HTR-8/SVneo (cell line): ENCODE measurements around the gene KIAA0753.
A peak's percentile ranks its signal among the peaks of the same experiment; 100 is the strongest.

Source experiments
- DNase-seq: peaks from one replicate; pipeline ENCODE4 v3.0.0; 2011; ENCODE audit warnings: low spot score, mixed read lengths; ENCODE audit not compliant: insufficient read length
- FAIRE-seq: peaks from 2 replicates; lab custom pipeline; 2011; peaks lifted over from hg19 to GRCh38; lab: Jason Lieb, UNC

Gene KIAA0753

DNA sequence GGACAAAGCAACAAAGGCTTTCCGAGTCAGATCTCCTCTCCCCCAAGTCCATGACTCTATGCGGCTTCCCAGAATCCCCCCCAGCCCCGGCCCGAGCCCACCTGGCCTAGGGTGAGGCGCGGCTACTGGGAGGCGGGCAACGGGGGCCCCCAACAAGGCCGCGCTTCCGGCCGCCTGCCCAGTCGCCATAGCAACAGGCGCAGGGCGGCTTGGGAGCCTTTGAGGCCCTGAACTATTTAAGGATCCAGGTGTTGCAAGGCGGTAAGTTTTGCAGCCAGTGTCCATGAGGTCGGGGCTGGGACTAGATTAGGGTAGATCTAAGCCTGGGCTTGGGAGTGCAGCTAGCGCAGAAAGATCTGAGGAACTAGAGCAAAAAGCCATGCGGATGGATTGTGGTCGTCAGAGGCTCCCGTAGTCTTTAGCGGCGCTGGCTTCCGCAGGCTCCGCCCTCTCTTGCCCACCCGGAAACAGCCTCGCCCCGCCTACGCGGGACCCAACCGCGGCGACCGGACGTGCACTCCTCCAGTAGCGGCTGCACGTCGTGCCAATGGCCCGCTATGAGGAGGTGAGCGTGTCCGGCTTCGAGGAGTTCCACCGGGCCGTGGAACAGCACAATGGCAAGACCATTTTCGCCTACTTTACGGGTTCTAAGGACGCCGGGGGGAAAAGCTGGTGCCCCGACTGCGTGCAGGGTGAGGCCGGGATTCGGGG lies at the start of gene KIAA0753, which contains the start of gene TXNDC17:
Gene KIAA0753, minus strand, starts transcription at position 176 of the 711 bp plus-strand sequence. CDS start 5,608 bp downstream, outside the sequence.
Gene TXNDC17, plus strand, starts transcription at position 525 of the 711 bp plus-strand sequence. Its CDS starts 23 bp downstream, at position 548.
- DNase-seq = peak; percentile 91

DNA sequence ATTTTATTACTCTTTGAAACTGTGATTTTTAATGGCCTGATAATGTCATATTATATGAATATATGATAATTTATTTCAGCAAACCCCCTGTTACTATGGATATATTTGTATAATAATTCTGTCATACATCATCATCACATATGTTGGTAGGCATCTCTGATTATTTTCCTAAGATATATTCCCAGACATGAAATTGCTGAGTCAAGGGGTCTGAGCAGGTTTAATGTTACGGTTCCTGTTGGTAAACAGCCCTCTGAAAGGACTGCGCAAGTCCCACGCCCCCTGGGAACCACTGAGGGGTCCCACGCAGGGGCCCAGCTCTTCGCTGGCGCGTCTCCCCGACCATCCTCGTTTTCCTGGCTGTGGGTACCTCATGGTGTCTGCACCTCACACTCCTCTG lies 48.4 kb upstream of the KIAA0753 start:
- FAIRE-seq (no peak), DNase-seq (no peak)

More for the DNA sequence above, at the start of gene KIAA0753, which contains the start of gene TXNDC17:
- peak; percentile 99 for FAIRE-seq

DNA sequence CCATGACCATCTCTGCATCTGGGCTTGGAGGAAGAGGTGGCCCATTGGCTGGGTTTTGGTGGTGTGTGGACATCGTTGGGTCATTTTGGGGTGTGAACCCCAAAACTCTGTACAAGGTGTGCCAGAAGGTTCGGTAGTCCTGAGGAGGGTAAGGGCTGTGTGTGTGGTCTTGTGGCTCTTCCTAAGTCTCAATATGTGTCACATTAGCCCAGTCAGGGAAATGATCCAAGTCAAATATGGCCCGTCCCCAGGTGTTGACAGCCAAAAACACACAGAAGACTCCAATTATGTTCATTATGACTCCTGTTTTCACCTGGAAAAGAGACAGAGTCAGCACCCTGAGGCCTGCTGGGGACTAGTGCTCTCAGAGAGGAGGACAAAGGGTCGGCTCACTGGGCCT lies 45.5 kb upstream of the KIAA0753 start:
- DNase-seq (no peak), FAIRE-seq (no peak)

DNA sequence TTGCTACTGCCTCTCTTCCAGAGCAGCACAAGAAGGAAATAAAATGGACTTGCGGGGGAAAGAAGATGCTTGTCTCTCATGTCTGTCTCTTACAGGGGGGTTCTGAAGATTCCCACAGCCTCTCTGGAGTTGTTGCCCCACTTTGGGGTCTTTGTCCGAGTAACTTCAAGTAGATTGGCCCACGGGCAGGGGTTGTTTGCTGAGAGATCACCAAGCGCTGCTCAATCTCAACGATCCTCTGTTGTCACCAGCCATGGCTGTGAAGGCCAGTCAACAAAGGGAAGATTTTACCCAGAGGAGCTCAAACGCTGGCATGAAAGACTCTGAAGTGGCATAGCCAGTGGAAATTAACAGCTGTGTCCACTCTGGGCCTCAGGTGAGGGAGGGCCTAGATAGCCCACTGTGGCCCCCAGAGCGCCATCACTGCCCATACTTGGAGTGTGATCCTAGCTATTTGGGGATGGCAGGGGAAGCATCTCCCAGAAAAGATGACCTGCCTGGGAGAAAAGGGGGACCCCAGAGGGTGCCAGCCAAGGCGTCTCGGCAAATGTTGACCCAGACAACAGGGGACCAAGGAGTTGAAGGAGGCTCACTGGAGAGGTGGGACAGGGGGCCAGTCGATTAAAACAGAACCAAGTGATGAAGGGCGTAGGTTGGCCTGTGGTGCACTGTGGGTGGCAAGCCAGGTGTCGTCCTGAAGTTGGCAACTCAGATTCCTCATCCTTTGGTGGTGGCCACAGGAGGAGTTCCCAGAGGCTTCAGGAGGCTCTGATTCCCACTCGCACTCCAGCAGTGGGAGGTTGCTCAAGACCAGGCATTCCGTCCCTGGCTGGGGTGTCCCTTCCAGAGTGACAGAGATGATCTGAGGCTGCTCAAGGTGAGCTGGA lies 44.6 kb upstream of the KIAA0753 start:
- DNase-seq (no peak), FAIRE-seq (no peak)

DNA sequence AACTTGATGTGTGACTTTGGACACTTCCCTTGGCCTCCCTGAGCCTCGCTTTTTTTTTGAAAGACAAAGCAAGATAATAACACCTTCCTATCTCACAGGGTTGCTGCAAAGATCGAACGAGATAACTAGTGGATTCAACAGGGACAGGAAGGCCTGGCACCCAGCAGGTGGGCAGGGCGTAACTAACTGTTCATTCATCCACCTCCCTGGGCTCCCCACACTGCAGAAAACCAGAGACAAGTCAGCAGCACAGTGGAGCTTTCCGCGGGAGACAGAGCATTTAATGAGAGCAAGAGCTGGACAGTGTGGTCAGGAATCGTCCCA lies 43.9 kb upstream of the KIAA0753 start:
- FAIRE-seq (no peak), DNase-seq (no peak)

DNA sequence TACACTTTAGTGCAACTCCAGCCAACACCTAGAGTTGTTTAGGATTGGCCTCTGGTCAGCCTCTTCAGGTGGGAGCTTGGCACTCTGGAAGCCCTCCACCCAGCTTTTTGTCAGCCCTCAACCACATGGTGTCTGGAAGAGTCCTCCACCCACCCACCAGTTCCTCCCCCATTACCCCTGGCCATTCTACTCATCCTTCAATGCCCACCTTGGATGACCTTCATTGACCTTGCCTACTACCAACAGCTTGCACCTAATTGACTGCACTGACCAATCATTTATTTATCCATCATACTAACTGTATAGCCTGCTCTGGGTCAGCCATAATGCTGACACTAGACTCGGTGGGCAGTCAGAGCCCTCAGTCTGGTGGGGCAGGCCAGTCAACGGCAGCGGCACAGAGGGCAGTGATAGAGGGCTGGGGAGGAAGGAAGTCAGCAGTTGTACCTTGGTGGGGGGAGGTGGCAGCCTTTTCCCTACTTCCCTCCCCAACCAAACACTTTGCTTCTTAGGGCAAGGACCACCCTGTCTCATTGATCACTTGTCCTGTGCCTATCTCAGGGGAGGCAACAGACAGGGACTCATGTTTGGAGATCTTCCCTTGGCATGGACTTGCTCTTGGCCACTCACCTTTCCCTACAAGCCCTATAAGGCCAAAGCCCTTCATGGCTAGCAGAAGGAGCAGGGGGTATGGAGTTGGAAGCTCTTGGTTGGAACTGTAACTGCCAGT lies 43.4 kb upstream of the KIAA0753 start:
- FAIRE-seq = no peak
- DNase-seq = no peak

DNA sequence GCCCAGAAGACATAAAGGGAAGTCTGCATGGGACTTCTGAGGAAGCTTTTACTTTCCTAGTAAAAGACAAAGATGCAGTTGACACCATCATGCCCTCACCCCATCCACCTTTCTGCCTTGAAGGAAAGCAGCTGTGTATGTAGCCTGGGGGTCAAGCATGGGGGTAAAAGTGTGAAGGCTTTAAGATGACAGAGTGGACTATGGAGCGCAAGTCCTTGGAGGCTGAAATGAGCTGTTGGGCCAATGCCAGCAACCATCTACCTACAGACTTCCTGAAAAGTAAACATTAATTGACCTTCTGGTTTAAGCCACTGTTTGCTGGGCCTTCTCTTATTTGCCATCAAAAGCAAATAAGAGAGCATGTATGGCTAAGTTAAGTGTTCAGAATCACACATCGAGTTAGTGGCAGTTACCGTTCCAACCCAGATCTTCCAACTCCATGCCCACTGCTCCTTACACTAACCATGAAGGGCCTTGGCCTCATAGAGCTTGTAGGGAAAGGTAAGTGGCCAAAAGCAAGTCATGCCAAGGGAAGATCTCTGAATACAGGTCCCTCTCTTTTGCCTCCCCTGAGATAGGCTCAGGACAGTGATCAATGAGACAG lies 42.7 kb upstream of the KIAA0753 start:
- DNase-seq (no peak), FAIRE-seq (no peak)

DNA sequence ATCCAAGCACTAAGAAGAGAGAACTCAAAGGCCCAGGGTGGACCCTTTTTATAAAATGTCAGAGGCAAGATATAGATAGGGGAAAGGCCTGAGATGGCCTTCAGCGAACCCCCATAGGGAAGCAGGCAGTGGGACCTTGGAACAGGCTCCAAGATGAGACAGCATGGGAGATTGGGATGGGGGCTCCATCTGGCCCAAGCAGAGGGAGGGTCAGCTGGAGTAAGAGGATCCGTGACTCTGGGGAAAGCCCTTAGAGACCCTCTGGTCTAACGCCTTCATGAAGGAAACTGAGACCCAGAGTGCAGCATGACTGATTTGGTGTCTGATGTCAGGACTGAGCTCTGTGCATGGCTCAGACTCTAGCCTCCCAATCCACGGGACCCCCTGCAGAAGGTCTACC lies 41.8 kb upstream of the KIAA0753 start:
- FAIRE-seq (no peak), DNase-seq (no peak)

DNA sequence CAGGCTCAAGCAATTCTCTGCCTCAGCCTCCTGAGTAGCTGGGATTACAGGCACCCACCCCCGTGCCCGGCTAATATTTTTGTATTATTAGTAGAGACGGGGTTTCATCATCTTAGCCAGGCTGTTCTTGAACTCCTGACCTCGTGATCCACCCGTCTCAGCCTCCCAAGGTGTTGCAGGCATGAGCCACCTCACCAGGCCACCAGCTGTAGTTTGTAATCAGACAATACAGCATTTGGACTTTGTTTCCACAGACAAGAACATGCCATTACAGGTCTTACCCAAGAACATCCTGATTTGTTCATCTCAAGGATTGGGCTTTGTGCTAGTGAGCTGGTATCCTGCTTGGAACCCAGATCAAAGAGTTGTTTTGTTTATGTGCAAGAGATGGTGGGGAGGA lies 41.2 kb upstream of the KIAA0753 start:
- no peak for FAIRE-seq
- DNase-seq = no peak

DNA sequence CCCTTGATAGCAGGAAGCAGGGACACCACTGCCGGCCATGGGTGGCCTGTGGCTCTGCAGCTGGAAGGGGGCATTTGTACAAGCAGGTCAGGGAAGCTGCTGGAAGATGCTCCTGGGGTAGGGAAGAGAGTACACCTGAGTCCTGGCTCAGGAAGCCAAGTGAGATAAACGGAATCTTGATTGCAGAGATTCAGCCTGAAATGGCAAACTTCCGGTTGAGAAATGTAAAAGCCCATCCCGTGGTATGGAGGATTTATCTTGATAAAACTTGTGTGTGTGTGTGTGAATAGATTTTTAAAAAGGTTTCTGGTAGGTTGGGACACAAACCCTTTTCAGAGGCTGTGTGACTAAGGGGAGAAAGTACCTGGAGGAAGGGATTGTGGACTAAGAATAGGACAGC lies 40.7 kb upstream of the KIAA0753 start:
- no peak for FAIRE-seq
- no peak for DNase-seq

DNA sequence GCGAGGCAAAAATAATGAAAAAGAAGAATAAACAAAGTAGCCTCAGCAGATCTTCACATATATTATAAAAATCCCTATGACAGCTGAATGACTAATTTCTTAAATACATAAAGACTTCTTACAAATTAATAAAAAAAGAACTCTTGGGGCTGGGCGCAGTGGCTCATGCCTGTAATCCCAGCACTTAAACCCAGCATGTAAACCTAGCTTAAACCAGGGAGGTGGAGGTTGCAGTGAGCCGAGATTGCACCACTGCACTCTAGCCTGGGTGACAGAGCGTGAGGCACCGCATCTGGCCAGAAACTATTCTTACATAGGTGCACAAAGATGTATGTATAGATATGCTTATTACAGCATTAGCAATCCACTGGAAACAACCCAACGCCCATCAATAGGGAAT lies 38.7 kb upstream of the KIAA0753 start:
- FAIRE-seq = no peak

DNA sequence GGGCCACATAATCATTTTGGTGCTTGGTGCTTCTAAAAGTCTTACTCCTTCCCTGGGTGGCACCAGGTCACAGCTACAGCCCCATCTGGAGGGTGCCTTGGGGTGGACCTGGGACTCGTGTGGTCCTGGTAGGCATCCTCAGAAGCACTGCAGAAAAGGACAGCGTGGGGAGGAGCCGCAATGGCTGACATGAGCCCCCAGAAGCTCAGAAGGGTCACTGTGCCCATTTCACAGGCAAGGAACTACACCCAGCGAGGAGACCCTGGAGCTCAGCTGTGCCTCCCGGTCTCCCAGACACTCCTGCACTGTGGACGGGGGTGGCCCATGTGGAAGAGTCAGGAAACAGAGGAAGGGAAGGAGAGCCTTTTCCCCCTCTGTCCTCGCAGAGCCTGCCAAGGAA lies 37.4 kb upstream of the KIAA0753 start:
- FAIRE-seq (no peak), DNase-seq (no peak)

More for the DNA sequence above, 38.7 kb upstream of the KIAA0753 start:
- no peak for DNase-seq

DNA sequence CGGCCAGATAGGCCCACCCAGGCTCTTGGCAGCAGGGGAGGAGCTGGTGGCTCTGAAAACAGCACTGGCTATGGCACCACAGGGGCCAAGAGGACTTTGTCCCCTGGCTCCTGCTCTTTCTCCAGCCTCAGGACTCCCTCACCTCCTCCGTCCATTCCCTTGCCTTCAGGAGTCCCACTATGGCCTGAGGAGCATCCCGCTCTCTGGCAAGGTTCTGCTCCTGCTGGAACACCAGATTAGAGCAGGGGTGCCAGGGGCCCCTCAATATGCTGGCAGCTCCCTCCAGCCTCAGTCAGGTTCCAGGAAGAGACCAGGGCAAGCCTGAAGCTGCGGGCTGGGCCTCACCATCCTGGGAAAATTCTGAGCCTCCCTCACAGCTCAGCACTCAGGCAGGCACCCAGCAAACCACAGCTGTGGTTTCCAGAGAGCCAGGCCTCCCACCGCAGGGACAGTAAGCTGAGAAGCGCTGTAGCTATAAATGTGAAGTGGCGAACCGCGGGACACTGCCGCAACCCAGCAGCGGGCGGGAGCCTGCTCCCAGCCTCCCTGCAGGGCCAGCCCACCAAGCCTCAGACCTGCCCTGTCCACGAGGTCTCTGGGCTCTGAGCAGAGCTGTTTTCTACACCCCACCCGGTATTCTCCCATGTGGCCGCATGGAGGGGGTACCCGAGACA lies 36.8 kb upstream of the KIAA0753 start:
- no peak for FAIRE-seq

DNA sequence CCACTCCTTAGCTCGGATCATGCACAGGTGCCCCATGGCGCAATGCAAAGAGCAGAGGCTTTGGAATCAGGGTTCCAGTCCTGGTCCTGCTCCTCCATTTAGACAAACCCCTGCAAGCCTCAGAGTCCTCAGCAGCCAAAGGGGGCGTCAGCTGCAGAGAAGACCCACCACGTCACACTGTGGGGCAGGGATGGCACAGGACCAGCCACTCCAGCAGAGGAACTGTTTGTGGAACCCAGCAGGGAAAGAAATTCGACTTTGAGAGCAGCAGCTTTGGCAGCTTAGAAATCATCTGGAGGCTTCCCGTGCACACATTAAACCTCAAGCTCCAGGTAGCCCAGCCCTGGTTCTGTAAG lies 36.3 kb upstream of the KIAA0753 start:
- no peak for FAIRE-seq
- no peak for DNase-seq

More for the DNA sequence above, 36.8 kb upstream of the KIAA0753 start:
- no peak for DNase-seq

DNA sequence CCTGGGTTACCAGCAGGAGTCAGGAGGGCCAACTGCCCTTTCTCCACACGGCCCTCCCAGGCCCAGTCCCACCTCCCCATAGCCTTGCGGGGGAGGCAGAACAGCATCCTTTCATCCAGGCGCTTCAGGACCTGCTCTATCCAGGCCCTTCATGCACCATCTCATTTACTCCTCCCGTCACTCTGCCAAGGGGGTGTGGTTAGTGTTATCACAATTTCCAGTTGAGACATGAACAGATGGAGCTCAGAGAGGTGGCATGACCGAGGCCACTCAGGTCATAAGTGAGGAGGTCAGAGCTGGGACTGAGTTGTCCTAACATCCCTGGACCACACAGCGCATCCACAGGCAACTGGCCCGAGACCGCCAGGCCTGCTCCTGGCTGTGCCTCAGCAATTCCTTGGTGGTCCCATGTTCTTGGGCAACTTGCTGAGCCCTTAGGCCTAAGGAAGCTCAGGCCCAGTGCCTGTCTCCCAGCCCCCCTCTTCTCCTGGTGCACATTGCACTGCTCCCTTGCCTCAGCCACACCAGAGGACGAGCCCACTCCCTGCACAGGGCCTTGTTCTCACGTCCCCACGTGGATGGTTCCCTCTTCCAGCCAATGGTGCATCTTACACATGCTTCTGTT lies 34.8 kb upstream of the KIAA0753 start:
- DNase-seq (no peak), FAIRE-seq (no peak)

DNA sequence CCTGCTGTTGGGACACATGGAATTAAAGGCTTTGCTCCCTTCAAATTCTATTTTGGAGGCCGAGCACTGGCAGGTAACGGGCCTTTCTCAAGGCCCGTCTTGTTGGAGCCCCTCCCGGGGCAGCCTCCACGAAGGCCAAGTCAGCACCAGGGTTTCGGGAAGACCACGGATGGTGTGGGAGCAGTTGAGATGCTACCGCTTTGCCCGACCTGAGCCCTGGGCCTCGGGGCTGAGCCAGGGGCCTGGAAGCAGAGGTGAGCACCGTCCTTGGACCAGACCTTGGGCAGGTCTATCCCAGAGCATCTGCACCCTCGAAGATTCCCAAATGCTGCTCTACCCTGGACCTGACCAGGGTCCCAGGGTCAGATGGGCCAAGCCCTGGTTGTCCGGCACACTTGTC lies 34.1 kb upstream of the KIAA0753 start:
- no peak for FAIRE-seq
- no peak for DNase-seq

DNA sequence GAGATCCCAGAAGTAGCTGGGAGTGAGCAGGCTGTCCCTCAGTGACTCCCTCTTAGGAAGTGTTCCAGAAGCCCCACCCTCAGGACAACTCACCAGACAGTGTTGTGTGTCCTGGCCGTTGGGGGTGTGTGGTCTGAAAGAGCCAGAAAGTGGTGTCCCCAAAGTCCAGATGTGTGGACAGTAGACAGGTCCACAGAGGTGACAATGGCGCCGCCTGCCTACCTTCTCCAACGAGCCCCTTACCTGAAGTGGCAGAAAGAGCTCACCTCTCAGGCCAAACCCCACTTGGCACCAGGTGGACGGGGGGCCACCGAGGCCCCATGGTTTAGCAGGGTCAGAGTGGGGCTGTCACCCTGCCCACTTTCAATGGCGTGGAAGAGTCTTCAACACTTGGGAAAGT lies 30.9 kb upstream of the KIAA0753 start:
- FAIRE-seq (no peak), DNase-seq (no peak)

DNA sequence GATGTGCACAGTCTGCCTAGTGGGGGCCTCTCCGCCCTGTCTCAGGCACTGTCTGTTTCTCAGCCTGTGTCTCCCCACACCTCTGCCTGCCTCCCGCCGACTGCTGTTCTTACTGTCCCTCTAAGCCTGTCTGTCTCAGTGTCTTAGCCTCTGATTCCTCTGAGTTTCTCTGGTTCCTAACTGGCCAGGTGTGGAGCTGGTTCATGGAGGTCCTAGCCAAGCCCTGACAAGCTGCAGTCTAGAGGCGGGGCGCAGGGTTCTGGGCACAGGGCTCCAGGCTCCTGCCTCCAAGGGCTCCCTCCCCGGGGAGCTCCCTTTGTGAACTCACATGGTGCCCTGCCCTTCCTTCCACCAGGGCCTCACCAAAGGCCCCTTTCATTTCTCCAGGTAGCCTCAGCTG lies 30.5 kb upstream of the KIAA0753 start:
- FAIRE-seq (no peak), DNase-seq (no peak)

DNA sequence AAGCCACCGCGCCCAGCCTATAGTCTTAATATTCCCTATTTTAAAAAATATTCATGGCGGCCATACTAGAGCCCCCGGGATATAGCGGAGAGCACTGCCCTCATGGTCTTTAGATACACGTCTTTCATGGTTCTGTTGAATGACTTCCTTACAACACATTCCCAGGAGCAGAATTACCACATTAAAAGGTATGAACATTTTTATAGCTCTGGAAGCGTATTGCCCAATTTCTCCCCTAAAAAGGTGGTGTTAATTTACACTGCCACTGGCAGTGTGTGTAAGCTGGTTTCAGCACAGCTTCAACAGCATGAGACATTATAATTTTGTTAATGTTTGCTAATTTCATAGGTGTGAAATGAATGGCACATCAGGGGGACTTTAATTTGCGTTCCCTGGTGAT lies 30.1 kb upstream of the KIAA0753 start:
- FAIRE-seq = no peak
- no peak for DNase-seq
